Naive thymus-derived CD4-positive, alpha-beta T cell (primary cell): ENCODE data around the gene PEX11G. TPM values are rescaled to one million over a fixed set of nuclear protein-coding genes. Genes with fewer than 3 reads are reported as not detected.

Source experiments
- ATAC-seq: fragments of 150-1000 bp; cut with Tn5 transposase; 2 replicates; pipeline ENCODE4 v1.10.0; 2021; ENCODE audit warnings: mild to moderate bottlenecking, moderate library complexity
- CTCF ChIA-PET: fragments of 350-600 bp; sonication (Branson Sonifier 250); formaldehyde crosslinking; loops from one replicate; lab custom pipeline; 2021; ENCODE audit warnings: antibody characterized with exemption; lab: Charles Lee
- POLR2A ChIA-PET: fragments of 350-600 bp; sonication (Branson Sonifier 250); formaldehyde crosslinking; loops from one replicate; lab custom pipeline; 2021; ENCODE audit warnings: antibody characterized with exemption, inconsistent platforms; lab: Charles Lee
- DNase-seq, 9 donors: peaks; one replicate each; pipeline versions ENCODE4 v3.0.0 to v3.0.0-alpha.2; 2020 to 2022; ENCODE audit warnings: mixed read lengths in 1 of 9
- H3K27ac ChIP-seq: one replicate; pipeline ENCODE4 v1.7.0; 2013; ENCODE audit warnings: mild to moderate bottlenecking, low read depth, low read length, moderate library complexity
- H3K27me3 ChIP-seq, 2 donors: one replicate each; pipeline ENCODE4 v1.7.0; 2013; ENCODE audit warnings: low read length in 2 of 2, mild to moderate bottlenecking in 2 of 2, moderate library complexity in 2 of 2; ENCODE audit not compliant: control insufficient read depth in 2 of 2, insufficient read depth in 2 of 2
- H3K36me3 ChIP-seq, 3 experiments: 1 replicate in 2 of 3; 2 replicates in 1 of 3; pipeline ENCODE4 v1.7.0; 2013; ENCODE audit warnings: low read length in 3 of 3, mild to moderate bottlenecking in 3 of 3, moderate library complexity in 1 of 3; ENCODE audit not compliant: insufficient read depth in 3 of 3, control insufficient read depth in 2 of 3
- H3K4me1 ChIP-seq, 2 donors: one replicate each; pipeline ENCODE4 v1.7.0; 2013; ENCODE audit warnings: low read length in 2 of 2, mild to moderate bottlenecking in 2 of 2, moderate library complexity in 1 of 2; ENCODE audit not compliant: control insufficient read depth in 2 of 2, insufficient read depth in 2 of 2
- H3K4me3 ChIP-seq: 2 replicates; pipeline ENCODE4 v1.7.0; 2013; ENCODE audit warnings: mild to moderate bottlenecking, low read length
- H3K9me3 ChIP-seq, 3 experiments: 1 replicate in 2 of 3; 2 replicates in 1 of 3; pipeline ENCODE4 v1.7.0; 2013; ENCODE audit warnings: low read length in 3 of 3; ENCODE audit not compliant: control insufficient read depth in 2 of 3
- H3K27ac Mint-ChIP-seq, 9 donors: one replicate each; pipeline ENCODE4 v1.8.0; 2020 to 2022; ENCODE audit warnings: mixed read lengths in 9 of 9, mild to moderate bottlenecking in 8 of 9, moderate library complexity in 5 of 9, inconsistent platforms in 2 of 9
- H3K27me3 Mint-ChIP-seq, 5 donors: one replicate each; pipeline ENCODE4 v1.8.0; 2021 to 2022; ENCODE audit warnings: mixed read lengths in 5 of 5, mild to moderate bottlenecking in 1 of 5
- H3K36me3 Mint-ChIP-seq, 5 donors: one replicate each; pipeline ENCODE4 v1.8.0; 2020 to 2022; ENCODE audit warnings: mixed read lengths in 5 of 5, mild to moderate bottlenecking in 3 of 5, inconsistent platforms in 1 of 5
- H3K4me1 Mint-ChIP-seq, 7 donors: one replicate each; pipeline ENCODE4 v1.8.0; 2020 to 2022; ENCODE audit warnings: mixed read lengths in 7 of 7, mild to moderate bottlenecking in 3 of 7, inconsistent platforms in 1 of 7
- H3K4me3 Mint-ChIP-seq, 10 donors: one replicate each; pipeline ENCODE4 v1.8.0; 2020 to 2022; ENCODE audit warnings: mild to moderate bottlenecking in 10 of 10, mixed read lengths in 10 of 10, moderate library complexity in 6 of 10, inconsistent platforms in 2 of 10
- H3K9me3 Mint-ChIP-seq, 11 donors: one replicate each; pipeline ENCODE4 v1.8.0; 2020 to 2022; ENCODE audit warnings: mixed read lengths in 11 of 11, mild to moderate bottlenecking in 4 of 11, inconsistent platforms in 1 of 11, moderate library complexity in 1 of 11
- intact Hi-C, 2 donors: fragments of 100-400 bp; cut with micrococcal nuclease; formaldehyde crosslinking; loops; one replicate each; pipeline ENCODE4 v1.15.1; 2023
- polyA plus RNA-seq, 2 donors: library from polyadenylated mRNA; unstranded; fragments of 300-500 nt; fragmentation: Illumina TruSeq; gene quantifications; one replicate each; pipeline ENCODE4 v1.2.3, GENCODE V29; 2021
- total RNA-seq, 6 experiments: library from RNA in 5 of 6; stranded (reverse) in 5 of 6; gene quantifications; 1 replicate in 5 of 6; 2 replicates in 1 of 6; pipeline ENCODE4 v1.2.3 and lab custom pipeline; 2021 to 2026

The PEX11G gene
- total and polyA plus RNA-seq, 7 experiments from 2014 or later = 0.59 to 1.6 (median 0.77) TPM

DNA sequence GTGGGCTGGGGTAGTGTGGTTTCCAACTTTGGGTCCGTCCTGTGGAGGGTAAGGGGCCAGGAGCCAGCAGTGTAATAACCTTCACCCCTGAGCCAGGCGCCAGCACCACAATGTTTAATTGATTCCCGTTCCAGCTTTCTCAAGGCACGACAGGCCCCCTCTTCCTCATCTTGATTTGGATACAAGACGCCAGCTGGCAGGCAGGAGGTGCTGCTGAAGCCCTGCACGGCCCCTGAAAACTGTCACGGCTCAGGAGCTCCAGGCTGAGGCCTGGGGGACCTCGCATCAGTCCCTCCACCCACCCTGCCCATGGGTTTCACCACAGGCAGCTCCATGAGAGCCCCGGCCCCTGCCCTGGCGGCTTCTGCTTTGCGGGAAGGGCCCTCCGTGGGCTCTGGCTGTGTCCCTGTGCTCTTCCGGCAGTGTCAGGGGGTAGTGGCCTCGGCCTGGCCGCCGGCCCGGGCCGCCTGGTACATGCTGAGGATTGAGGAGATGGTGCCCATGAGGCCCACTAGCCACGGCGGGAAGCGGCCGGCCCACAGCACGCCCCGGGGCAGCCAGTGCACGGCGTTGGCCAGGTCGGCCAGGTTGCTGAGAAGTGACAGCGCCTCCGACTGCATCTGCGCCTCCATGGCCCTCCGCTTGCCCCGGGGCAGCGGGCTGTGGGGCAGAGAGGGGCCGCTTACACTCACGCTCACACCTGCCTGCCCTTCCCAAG, 11.9 kb downstream of the PEX11G start:
- peaks cover 0 to 8% (median 0%) of the 10 kb centered on the region in 7 donors for H3K4me1 Mint-ChIP-seq
- DNase-seq (no peak), ATAC-seq (no peak)
- H3K27ac Mint-ChIP-seq = peak overlapping the region in 4 of 9 donors; percentile 44 to 58 (median 52)
- intact Hi-C loops = no loop called here
- POLR2A ChIA-PET = no interaction called here
- peaks cover 0 to 9% (median 3%) of the 10 kb centered on the region in 5 donors for H3K36me3 Mint-ChIP-seq
- H3K4me3 Mint-ChIP-seq = peak overlapping the region in 1 of 10 donors; percentile 36
- H3K36me3 ChIP-seq = peaks cover 0 to 11% (median 4%) of the 10 kb centered on the region in 3 experiments
- H3K9me3 ChIP-seq = no peaks in the 10 kb centered on the region
- CTCF ChIA-PET = no interaction called here
- H3K27me3 ChIP-seq = no peaks in the 10 kb centered on the region
- no peaks in the 10 kb centered on the region for H3K4me1 ChIP-seq
- peaks cover 0 to 18% (median 0%) of the 10 kb centered on the region in 11 donors for H3K9me3 Mint-ChIP-seq
- no peak overlapping the region for H3K4me3 ChIP-seq
- no peak overlapping the region for H3K27ac ChIP-seq
- H3K27me3 Mint-ChIP-seq = no peaks in the 10 kb centered on the region

DNA sequence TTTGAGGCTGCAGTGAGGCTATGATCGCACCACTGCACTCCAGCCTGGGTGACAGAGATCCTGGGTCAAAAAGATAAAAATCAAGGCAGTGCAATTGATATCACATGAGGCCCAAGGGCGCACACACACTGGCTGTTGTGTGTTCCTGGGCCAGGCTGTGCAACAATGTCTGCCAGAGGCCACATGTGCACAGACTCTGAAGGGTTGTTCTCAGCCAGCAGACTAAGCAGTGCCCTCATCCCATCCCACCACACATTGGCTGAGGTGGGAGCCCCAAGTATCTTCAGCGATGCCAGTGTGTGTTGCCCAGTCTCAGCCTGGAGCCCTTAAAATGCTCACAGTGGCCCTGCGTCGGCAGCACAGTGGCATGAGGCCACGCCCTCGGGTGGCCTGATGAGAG, 12.6 kb downstream of the PEX11G start:
- no peak for DNase-seq
- Histone ChIP-seq H3K27me3 (no peaks in the 10 kb centered on the region), H3K4me3 (no peak overlapping the region), H3K9me3 (no peaks in the 10 kb centered on the region), H3K27ac (no peak overlapping the region), H3K36me3 (peaks cover 0 to 18% (median 11%) of the 10 kb centered on the region in 3 experiments), H3K4me1 (no peaks in the 10 kb centered on the region)
- CTCF ChIA-PET = no interaction called here
- H3K27me3 Mint-ChIP-seq = no peaks in the 10 kb centered on the region
- POLR2A ChIA-PET = interaction anchor here (1.4 kb wide), 1 partner anchor 45 kb away, joined by 5 read pairs; the partner anchor contains the start of gene MCOLN1
- ATAC-seq = peak; percentile 18
- H3K4me3 Mint-ChIP-seq = peak overlapping the region in 1 of 10 donors; percentile 36
- peaks cover 0 to 8% (median 0%) of the 10 kb centered on the region in 7 donors for H3K4me1 Mint-ChIP-seq
- intact Hi-C loops = no loop called here
- peaks cover 0 to 16% (median 0%) of the 10 kb centered on the region in 11 donors for H3K9me3 Mint-ChIP-seq
- peak overlapping the region in 6 of 9 donors; percentile 18 to 72 (median 50) for H3K27ac Mint-ChIP-seq
- peaks cover 0 to 13% (median 7%) of the 10 kb centered on the region in 5 donors for H3K36me3 Mint-ChIP-seq

DNA sequence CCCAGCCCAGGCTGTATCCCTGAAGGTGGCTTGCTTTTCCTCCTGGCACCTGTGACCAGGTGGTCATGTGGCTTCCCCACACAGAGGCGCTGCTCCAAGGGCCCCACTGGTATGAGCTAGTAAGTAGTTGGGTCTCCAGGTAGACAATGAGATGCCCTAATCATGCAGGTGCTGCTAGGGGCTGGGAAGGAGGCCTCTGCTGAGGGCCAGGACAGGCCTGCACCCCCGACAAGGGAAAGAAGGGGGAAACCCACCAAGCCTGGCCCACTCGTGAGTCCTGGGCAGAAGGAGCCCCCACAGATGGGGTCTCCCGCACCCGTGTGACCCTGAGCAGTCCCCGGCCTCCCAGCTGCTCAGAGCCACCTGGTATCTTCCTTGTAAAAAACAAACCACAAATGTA, 13.2 kb downstream of the PEX11G start:
- intact Hi-C loops = no loop called here
- ChIA-PET CTCF (no interaction called here), POLR2A (interaction anchor here (1.4 kb wide), 1 partner anchor 46 kb away, joined by 5 read pairs; the partner anchor contains the start of gene MCOLN1)
- Mint-ChIP-seq H3K27me3 (no peaks in the 10 kb centered on the region), H3K9me3 (peaks cover 0 to 15% (median 0%) of the 10 kb centered on the region in 11 donors), H3K27ac (peak overlapping the region in 4 of 9 donors; percentile 47 to 72 (median 54)), H3K4me1 (peaks cover 0 to 7% (median 0%) of the 10 kb centered on the region in 7 donors), H3K36me3 (peaks cover 0 to 13% (median 7%) of the 10 kb centered on the region in 5 donors), H3K4me3 (no peak overlapping the region)
- Histone ChIP-seq H3K4me3 (no peak overlapping the region), H3K27ac (no peak overlapping the region), H3K4me1 (no peaks in the 10 kb centered on the region), H3K36me3 (peaks cover 0 to 24% (median 16%) of the 10 kb centered on the region in 3 experiments), H3K27me3 (no peaks in the 10 kb centered on the region), H3K9me3 (no peaks in the 10 kb centered on the region)
- ATAC-seq = no peak
- DNase-seq = no peak

DNA sequence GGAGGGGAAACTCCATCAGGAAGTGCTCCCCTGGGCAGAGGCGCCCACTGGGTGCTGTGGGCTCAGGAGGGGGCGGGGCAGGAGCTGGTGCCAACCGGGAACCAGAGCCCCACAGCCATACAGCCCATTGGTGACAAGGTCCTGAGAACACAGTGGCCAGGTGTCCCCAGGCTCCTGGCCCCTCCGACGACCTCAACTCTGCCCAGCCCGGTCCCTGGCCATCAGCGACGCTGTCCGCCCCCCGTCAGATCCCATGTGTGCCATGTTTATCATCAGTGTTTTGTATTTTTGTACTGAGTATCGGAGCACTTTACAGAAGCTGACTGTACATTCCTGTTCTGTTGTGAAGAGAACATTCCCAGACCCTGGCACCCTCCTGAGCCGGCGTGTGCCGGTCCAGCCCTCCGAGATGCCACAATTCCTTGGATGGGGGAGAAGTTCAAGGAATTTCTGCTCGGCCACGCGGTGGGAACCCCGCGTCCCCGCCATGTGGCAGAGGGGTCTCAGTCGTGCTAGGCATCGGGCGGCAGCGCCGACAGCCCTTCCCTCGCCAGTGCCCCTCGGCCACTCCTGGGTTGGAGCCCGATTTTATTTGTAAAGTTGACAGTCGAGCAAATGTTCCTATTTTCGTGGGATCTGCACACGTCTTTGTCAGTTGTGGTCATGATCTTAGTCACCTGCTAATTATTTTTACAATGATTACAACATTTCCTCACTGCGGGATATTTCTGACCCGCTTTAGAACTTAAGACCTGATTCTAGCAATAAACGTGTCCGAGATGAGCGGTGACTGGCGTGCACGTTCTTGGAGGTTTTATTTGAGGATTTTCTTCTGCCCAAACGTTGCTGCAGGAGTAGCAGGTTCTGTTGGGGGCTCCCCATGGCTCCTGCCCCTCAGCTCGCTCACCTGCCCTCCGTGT, 16.9 kb downstream of the PEX11G start:
- POLR2A ChIA-PET = interaction anchor here (0.6 kb wide), 1 partner anchor 183 kb away, joined by 5 read pairs; no protein-coding TSS in a partner anchor
- ATAC-seq = peak; percentile 10
- H3K27ac ChIP-seq = no peak overlapping the region
- peaks cover 18 to 59% (median 36%) of the 10 kb centered on the region in 3 experiments for H3K36me3 ChIP-seq
- intact Hi-C loops = no loop called here
- Mint-ChIP-seq H3K36me3 (peaks cover 0 to 20% (median 7%) of the 10 kb centered on the region in 5 donors), H3K4me1 (peaks cover 0 to 4% (median 0%) of the 10 kb centered on the region in 7 donors), H3K9me3 (peaks cover 0 to 5% (median 0%) of the 10 kb centered on the region in 11 donors), H3K4me3 (peak overlapping the region in 2 of 10 donors; percentile 23 to 33), H3K27ac (peak overlapping the region in 3 of 9 donors; percentile 29 to 45 (median 36)), H3K27me3 (no peaks in the 10 kb centered on the region)
- no peak overlapping the region for H3K4me3 ChIP-seq
- no peaks in the 10 kb centered on the region for H3K9me3 ChIP-seq
- no peak for DNase-seq
- CTCF ChIA-PET = no interaction called here
- H3K4me1 ChIP-seq = no peaks in the 10 kb centered on the region
- no peaks in the 10 kb centered on the region for H3K27me3 ChIP-seq

DNA sequence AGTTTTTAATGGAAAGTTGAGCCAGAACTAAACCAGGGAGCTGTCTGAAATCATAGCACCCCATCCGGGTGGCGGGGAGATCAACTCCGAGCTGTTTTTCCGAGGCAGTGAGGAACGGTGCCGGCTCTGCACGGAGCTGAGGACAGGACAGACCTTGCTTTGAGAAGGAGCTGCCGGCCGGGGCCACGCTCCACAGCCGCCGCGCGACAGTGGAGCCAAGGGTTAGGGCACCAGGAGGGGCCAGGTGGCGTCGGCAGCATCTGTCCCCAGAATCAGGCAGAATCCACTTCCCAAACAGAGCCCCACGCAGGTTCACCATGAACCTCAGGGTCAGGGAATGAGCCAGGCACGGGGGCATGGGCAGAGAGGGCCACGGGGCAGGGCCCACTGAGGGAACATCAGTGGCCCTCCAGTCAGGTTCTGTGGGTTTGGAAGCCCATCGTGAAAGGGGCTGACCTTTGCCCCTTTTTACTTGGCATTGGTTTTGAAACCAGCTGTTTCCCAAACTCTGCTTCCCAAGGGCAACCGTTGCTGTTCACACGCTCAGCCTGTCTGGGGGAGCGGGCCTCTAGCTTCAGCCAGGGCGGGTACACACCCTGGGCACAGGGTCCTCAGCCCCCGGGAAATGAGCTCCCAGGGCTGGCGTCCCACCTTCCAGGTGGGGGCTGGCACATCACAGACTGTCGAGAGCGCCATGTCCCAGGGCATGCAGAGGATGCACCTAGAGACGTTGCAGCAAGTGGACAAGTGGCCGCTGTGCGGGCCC, 18.1 kb downstream of the PEX11G start:
- Mint-ChIP-seq H3K36me3 (peaks cover 0 to 20% (median 7%) of the 10 kb centered on the region in 5 donors), H3K4me1 (peaks cover 0 to 3% (median 0%) of the 10 kb centered on the region in 7 donors), H3K27me3 (no peaks in the 10 kb centered on the region), H3K27ac (no peak overlapping the region), H3K9me3 (peaks cover 0 to 5% (median 0%) of the 10 kb centered on the region in 11 donors), H3K4me3 (no peak overlapping the region)
- H3K27me3 ChIP-seq = no peaks in the 10 kb centered on the region
- H3K27ac ChIP-seq = no peak overlapping the region
- H3K9me3 ChIP-seq = no peaks in the 10 kb centered on the region
- H3K36me3 ChIP-seq = peaks cover 18 to 71% (median 42%) of the 10 kb centered on the region in 3 experiments
- POLR2A ChIA-PET = no interaction called here
- intact Hi-C loops = no loop called here
- CTCF ChIA-PET = no interaction called here
- DNase-seq (no peak), ATAC-seq (no peak)
- no peaks in the 10 kb centered on the region for H3K4me1 ChIP-seq
- H3K4me3 ChIP-seq = no peak overlapping the region
